ENCODE measurements around the gene ADD3.

Gene ADD3

GRCh38 chr10:110184398-110184797 lies 176.6 kb downstream of the ADD3 start:
- no peak for DNase-seq
